Sigmoid colon (tissue), 4 donors: ENCODE measurements around the gene PLXDC1.

Experiments
- EP300 ChIP-seq, 4 donors: sonication (generic); formaldehyde crosslinking; IDR thresholded peaks; one replicate each; pipeline ENCODE4 v1.6.1; 2017; ENCODE audit warnings: antibody characterized with exemption in 4 of 4
- POLR2A ChIP-seq, 2 donors: fragments of 450-650 bp; IDR thresholded peaks; one replicate each; pipeline ENCODE4 v1.6.1; 2016; ENCODE audit warnings: antibody characterized with exemption in 2 of 2, mild to moderate bottlenecking in 2 of 2, moderate library complexity in 2 of 2
- POLR2AphosphoS5 ChIP-seq, 4 donors: sonication (generic); formaldehyde crosslinking; IDR thresholded peaks; one replicate each; pipeline ENCODE4 v1.6.1; 2017; ENCODE audit warnings: antibody characterized with exemption in 4 of 4

GRCh38 chr17:39015546-39015935, 135.9 kb downstream of the PLXDC1 start:
- TF ChIP-seq POLR2A (IDR thresholded peaks at IDR 0.05) (no peak), POLR2AphosphoS5 (IDR thresholded peaks at IDR 0.05) (no peak), EP300 (IDR thresholded peaks at IDR 0.05) (no peak)
